GM15510 (cell line): Measurements from ENCODE around the gene TANGO2.

ENCODE experiments used
- POLR2A ChIP-seq: IDR thresholded peaks from 3 replicates; pipeline ENCODE4 v1.6.1; 2011; ENCODE audit warnings: borderline replicate concordance; ENCODE audit not compliant: insufficient read length; ENCODE audit errors: extremely low read depth

TANGO2 gene

DNA sequence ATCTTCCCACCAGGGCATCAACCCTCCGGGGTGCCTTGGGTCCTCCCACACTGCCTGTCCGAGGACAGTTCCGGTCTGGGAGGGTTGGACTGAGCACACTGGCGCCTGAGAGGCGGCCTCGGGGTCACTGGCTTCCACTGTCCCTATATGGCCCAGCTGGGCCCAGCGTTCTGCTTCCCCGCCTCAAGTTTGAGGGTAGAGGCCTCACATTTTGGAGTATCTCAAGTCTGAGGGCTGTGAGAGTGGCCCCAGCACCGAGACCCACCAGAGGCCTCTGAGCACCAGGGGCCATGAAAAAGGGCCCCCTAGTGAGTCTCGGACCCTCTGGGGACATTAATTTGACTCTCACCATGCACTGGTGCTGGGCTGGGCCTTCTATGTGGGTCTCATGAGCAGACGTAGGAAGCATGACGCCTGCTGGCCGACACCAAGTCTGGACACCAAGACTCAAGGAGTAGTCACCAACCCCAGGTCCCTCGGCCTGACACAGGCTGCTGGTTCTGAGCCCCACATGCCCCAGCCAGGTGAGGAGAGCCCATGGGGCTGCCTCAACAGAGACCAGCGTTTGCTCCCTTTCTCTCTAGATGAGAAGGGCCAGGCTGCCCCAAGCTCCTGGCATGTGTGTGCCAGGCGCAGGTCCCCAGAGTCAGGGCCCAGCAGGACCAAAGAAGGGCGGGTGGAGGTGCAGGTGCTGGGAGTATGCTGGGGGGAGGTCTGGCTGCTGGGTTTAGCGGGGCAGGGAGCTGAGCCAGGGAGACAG is 31.8 kb upstream of the TANGO2 start:
- no peak for TF ChIP-seq POLR2A

DNA sequence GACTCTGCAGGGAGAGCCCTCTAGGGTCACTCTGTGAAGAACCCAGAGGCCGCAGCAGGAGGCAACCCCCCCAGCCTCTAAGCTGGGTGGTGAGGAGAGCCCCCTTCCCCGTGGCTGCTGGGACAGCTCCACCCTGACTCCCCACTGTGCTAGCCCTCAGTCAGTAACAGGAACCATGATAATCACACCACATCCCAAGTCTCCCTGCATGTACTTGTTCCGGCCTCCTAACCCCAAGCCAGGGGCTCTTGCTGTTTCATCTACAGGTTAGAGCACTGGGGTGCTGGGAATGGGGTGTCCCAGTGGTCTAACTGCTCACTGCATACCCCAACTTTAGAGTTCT is 31.2 kb upstream of the TANGO2 start:
- no peak for TF ChIP-seq POLR2A

DNA sequence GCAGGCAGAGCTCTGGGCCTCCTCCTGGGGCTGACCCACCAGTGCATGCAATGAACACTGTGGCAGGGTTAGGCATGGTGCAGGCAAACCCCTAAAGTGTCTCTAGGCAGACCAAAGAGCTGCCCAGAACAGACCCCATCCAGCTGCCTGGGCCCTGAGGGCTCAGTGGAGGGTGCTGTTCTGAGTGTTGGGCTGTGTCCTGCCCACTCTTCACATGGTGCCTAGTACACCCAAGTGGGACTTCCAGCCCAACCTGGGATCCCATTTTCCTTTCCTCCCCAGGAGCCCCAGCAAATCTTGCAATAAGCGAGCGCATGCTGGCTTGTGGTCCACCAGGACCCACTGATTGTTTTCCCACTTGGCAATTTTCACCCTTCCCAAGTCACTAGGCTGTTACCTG is 30.7 kb upstream of the TANGO2 start:
- no peak for TF ChIP-seq POLR2A

DNA sequence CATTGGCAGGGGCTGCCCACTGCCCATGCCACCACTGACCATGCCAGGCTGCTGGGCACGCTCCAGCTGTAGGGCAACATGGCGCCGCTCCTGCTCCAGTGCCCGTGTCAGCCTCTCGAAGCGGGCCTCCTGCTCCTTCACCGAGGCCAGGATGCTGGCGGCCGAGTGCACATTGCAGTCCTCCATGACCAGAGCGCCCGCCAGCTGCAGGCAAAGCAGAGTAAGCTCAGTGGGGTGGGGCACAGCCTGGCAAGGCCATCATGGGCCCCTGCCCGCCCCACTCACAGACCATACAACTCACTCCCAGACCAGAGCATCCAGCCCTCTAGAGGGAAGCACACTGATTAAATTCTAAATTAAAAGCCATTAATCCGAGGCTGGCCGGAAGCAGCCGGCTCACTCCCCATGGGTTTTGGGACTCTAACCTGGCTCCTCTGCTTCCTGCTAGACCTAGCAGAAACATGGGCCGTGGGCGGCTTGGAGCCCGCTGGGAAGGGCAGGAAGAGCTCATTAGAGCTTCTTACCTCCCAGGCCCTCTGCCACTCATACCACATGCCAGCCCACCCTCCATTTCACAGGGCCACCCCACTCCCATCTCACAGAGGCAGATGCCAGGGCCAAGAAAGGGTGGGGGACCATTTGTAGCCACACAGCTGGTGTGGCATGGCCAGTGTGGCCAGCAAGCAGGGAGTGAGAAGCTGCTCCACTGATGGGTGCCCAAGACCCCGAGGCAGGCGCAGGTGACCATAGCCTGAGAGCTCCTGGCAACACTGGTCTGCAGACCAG is 30.1 kb upstream of the TANGO2 start:
- no peak for TF ChIP-seq POLR2A

DNA sequence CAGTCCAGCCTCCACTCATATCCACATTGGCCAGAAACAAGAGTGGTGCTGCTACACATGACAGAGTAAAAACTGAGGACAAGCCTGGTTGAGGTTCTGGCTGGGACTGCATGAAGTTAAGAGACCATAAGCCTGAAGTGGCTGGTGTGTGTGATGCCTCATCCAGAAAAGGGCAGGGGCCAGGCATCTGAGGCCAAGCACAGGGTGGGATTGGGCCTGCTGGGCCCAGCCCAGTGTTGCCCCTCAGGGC is 29.6 kb upstream of the TANGO2 start:
- TF ChIP-seq POLR2A = no peak

DNA sequence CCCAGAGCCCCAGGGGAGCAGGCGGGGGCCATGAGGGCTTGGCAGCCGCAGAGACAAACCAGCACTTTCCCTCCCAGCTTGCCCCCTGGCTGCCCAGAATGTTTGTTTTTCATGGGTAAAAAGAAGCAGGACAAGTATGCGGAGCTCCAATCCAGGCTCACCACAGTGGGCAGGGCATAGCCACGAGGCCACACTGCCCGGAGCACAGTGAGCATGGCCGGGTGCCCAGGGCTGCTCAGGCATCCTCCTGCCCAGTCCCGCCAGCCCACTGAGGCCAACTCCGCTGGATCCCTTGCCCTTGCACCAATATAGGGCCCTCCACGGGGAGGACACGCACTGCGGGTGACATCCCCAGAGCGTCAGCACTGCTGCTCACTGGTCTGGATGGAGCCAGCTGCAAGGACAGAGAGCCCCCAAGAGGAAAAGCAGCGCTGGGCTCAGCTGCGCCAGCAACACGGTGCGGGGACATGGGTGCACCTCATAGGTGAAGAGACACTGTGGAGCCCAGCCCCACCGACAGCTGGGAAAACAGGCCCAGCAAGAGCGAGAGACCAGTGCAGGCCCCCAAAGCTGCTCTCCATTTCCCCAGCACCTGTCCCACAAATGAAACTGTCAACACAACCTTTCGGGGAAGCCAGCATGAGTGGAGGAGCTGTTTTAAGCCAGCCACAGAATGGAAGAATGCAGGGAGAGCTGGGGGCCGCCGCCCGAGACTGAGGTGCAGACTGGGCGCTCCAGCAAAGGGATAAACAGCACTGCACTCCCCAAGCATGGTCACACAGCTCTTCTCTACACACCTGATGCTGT is 29.1 kb upstream of the TANGO2 start:
- TF ChIP-seq POLR2A = no peak

DNA sequence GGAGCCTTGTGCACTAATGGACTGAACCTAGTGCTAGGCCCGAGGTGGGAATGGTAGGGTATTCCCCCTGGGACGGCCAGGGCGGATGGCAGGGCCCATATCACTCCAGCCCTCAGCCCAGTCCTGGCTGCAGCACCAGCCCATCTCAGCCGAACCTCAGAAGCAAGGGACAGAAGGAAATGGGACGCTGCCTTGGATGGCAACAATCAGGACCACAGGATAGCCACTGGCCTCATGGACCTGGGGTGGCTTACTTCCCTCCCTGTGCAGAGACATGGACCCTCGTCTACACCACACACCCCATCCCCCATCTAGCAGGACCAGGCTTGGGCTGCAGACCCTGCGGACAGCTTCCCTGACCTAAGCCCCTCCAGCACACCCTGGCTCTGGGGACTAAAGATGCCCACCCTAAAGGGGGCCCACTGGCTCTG is 28.4 kb upstream of the TANGO2 start:
- no peak for TF ChIP-seq POLR2A

DNA sequence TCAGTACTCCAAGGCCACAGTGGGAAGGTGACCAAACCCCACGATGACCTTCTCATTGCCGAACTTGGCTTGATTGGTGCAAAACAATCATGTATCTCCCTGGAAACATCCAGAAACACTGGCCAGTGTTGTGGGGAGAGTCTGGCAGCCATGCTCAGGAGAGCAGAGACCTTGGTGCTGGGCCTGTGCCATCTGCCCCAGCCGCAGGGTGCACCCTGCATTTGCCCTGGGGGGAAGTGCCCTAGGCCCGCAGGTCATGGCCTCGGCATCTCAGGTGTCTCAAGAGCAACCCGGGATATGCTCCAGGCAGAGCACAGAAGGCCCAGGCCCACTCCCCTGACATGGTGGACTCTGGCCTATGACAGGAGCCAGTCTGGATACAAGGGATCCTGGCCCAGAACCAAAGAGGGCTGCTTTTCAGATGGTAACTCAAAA is 28.0 kb upstream of the TANGO2 start:
- TF ChIP-seq POLR2A = no peak

DNA sequence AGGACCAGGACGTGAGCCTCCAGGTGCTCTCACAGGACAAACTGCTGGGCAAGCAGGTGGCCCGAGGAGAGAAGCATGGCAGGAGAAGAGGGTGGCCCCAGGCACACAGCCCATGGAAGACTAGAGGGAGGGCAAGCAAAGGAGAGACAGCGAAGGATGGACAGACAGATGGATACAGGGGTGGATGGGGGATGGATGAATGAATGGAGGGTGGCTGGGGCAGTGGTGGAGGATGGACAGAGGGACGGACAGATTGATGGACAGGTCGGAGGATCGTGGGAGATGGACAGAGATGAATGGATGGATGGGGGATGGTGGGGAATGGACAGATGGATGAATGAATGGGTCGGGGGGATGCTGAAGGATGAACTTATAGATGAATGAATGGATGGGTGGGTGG is 27.0 kb upstream of the TANGO2 start:
- no peak for TF ChIP-seq POLR2A

DNA sequence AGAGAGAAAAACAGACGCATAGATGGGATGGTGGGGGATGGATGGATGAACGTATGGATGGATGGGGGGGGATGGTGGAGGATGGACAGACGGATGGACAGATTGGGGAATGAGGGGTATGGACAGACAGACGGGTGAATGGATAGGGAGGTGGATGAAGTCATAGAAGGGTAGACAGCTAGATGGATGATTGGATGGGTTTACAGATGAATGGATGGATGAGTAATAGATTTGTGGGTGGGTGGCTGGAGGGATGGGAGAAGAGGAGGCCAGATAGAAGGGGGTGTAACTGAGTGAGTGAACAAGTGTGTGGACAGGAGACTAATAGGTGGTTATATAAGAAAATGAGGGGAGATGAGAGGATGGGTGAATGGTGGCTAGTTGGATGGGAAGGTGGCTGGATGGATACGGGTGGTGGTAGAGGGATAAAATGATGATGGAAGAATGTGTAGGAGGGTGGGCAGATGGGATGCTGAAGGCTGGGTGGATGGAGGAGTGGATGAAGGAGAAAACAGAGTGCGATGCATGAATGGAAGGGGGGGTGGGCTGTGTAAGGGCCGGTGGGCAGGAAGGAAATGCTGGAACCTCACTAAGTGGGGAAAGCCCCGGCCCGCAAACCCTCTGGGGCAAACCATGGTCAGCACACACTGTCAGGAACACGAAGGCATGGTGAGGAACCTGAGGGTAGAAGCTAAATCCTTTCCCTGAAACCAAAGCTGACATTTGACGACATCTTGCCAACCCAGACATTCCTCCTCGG is 25.9 kb upstream of the TANGO2 start:
- TF ChIP-seq POLR2A = no peak

DNA sequence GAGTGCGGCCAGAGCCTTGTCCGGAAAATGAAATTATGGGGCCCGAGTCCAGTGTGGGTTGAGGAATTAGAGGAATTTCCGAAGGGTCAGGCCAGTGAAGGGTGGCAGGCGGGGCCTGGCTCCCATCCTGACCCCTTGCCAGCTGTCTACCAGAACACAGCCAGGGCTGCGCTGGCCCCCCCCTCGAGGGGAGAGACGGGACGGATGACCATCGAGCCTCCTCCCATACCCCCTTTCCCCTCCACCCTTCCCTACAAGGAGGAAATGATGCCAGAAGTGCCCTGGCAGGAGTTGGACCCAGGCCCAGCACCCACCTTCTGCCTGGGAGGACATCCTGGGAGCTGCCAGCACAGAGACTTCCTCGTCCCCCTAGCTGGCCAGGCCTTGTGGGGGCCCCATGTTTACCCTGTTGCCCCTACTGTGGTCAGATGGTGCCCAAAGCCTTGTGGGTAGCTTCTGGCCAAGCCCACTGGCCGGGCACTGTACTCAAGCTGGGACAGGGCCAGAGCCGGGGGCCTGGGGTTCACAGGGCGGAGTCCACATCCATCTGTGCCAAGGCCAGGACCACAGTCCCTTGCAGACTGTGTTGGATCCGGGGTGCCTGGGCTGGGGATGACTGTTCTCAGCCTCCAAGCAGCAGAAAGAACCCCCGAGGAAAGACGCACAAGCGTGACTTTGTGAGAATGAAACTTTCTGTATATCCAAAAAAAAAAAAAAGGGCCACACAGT is 25.1 kb upstream of the TANGO2 start:
- TF ChIP-seq POLR2A = no peak

DNA sequence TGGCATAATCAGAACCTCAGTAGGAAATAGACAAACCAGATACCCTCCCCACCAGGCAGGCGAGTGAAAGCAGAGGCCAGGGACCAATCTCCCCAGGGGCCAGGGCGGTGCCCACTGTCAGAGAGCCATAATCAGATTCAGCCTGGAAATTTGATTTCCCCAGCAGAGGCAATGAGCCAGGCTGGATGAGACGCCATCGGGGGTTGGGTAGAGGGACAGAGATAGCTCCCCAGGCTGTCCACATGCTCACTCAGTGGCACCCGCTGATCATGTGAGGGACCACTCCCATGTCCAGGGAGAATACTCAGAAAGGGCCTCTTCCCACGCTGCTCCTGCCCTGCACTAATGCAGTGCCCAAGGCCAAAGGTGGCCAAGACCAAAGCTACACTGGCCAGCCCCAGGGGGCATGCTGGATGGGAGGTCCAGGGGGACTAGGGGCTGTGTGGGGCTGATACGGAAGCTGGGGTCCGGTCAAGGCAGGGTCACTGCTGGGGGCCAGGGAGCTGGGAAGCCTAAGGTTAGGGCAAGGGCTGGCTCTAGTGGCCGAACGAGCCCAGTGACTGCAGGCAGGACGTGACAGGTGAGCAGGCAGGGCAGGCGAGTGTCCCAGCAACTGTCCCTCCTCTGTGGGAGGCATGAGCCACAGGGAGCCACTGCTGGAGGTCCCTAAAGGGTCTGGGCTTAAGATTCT is 24.1 kb upstream of the TANGO2 start:
- TF ChIP-seq POLR2A = no peak

DNA sequence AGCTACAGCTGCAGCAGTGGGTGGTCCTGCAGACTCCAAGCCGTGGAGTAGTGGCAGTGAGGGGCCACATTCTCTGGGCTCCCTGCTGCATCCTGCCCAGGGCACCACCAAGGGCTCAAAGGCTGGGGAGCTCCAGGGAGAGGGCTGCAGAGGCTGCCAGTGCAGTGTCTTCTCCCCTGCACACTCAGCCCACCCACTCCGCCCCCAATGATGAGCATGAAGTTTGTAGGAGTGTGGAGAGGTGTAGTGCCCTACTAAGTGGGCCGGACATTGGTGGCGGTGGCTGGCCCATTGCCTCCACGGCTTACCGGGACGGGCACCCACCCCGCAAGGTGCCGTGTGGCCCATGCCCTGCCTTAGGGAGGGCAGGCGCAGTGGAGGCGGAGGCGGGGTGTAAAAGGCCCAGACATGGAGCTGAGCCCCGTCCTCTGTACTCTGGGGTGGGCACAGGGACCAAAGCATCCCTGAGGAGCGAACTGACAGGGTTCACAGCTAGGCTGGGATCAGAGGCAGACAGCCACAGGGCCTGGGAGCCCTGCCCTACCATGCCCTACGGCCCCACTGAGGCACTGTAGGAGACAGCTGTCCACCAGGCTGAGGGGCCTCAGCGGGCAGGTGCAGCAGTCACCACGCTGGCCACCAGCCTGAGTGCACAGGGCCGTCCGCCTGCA is 23.2 kb upstream of the TANGO2 start:
- TF ChIP-seq POLR2A = no peak
